Tibial nerve (tissue), 4 donors: Measurements from ENCODE around the gene NXPH1.

ENCODE experiments used
- EP300 ChIP-seq, 2 donors: sonication (generic); formaldehyde crosslinking; IDR thresholded peaks; one replicate each; pipeline ENCODE4 v1.6.1; 2017; ENCODE audit warnings: antibody characterized with exemption in 2 of 2, mild to moderate bottlenecking in 1 of 2
- POLR2A ChIP-seq, 2 donors: fragments of 450-650 bp; IDR thresholded peaks; one replicate each; pipeline ENCODE4 v1.6.1; 2017; ENCODE audit warnings: antibody characterized with exemption in 2 of 2, mild to moderate bottlenecking in 2 of 2, moderate library complexity in 2 of 2
- TF ChIP-seq, protein P1 (sequence below), 5 experiments: fragments of 200-600 bp in 3 of 5; fragments of 450-650 bp in 2 of 5; sonication (generic) in 3 of 5; IDR thresholded peaks; one replicate each; pipeline ENCODE4 v1.5.1; 2016 to 2019; ENCODE audit warnings: antibody characterized with exemption in 5 of 5, mild to moderate bottlenecking in 3 of 5, moderate library complexity in 2 of 5

GRCh38 chr7:8433477-8434289, at the start of gene NXPH1:
- TF ChIP-seq POLR2A (IDR thresholded peaks at IDR 0.05) (no peak), EP300 (IDR thresholded peaks at IDR 0.05) (no peak)
- TF ChIP-seq, protein P1, sequence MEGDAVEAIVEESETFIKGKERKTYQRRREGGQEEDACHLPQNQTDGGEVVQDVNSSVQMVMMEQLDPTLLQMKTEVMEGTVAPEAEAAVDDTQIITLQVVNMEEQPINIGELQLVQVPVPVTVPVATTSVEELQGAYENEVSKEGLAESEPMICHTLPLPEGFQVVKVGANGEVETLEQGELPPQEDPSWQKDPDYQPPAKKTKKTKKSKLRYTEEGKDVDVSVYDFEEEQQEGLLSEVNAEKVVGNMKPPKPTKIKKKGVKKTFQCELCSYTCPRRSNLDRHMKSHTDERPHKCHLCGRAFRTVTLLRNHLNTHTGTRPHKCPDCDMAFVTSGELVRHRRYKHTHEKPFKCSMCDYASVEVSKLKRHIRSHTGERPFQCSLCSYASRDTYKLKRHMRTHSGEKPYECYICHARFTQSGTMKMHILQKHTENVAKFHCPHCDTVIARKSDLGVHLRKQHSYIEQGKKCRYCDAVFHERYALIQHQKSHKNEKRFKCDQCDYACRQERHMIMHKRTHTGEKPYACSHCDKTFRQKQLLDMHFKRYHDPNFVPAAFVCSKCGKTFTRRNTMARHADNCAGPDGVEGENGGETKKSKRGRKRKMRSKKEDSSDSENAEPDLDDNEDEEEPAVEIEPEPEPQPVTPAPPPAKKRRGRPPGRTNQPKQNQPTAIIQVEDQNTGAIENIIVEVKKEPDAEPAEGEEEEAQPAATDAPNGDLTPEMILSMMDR (IDR thresholded peaks at IDR 0.05) = no peak
